ENCODE results near the gene DHRSX.
"Not testable (repeated sequence)": the region's sequence is repeated elsewhere in the genome, so short reads cannot be mapped to it uniquely, and the experiment has no call there.

DHRSX gene

DNA sequence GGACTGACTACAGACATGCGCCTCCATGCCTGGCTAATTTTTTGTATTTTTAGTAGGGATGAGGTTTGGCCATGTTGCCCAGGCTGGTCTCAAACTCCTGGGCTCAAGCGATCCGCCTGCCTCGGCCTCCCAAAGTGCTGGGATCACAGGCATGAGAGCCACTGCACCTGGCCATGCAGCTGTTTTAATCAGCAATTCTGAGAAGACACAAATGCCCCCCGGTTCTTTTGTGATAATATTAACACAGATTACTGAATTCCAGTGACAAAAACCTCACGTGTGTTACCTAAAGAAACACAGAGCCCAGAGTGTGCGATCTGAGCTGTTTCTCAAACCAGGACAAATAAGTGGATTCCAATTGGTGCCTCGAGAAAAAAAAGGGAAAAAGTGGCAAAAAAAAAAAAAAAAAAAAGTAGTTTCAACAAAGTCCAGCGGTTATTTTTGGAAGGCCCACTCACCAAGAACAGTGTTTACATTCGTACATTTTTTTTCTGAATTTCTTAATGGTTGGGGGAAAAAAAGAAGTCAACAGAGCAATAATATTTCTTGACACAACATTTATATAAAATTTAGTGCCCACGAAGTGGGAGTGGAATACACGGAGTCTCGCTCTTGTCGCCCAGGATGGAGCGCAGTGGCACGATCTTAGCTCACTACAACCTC, 17.2 kb downstream of the DHRSX start:
- no peak for DNase-seq (ENCODE audit: extremely low spot score)
- ChIA-PET POLR2A (no interaction called here), CTCF (no interaction called here)
- no peak for TF ChIP-seq CTCF (IDR thresholded peaks at IDR 0.05; ENCODE audit: control extremely low read depth, extremely low read depth, low read depth, missing control alignments)

DNA sequence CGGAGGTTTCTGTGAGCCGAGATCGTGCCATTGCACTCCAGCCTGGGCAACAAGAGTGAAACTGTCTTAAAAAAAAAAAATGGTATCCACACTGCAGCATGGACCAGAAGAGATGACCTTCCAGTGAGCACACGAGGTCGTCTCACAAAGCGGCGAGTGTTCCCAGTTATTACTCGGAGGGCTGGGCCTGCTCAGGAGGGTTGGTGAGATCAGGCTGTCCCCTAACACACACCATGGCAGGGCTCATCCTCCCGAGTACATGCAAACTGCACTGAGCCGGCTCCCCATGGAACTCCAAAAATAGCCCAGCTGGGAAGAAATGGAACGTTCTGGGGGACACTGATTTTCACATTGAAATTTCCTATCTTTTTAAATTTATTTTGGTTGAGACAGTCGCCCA, 19.2 kb downstream of the DHRSX start:
- POLR2A ChIA-PET; DNase-seq (ENCODE audit: extremely low spot score); CTCF ChIA-PET: not testable (repeated sequence)

GRCh38 chrX:2479982-2480381, 20.8 kb downstream of the DHRSX start:
- CTCF ChIA-PET; POLR2A ChIA-PET; DNase-seq (ENCODE audit: extremely low spot score): not testable (repeated sequence)

DNA sequence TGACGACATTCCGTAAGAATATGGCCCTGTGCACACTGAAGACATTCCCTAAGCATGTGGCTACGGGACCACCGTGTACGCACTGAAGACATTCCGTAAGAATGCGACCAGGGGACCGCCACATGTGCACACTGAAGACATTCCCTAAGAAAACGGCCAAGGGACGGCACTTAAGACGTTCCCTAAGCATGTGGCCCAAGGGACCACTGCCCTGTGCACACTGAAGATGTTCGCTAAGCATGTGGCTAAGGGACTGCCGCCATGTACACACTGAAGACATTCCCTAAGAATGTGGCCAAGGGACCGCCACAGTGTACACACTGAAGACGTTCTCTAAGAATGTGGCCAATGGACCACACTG, 21.4 kb downstream of the DHRSX start:
- CTCF ChIA-PET = no interaction called here
- TF ChIP-seq CTCF (IDR thresholded peaks at IDR 0.05; ENCODE audit: control extremely low read depth, extremely low read depth, low read depth, missing control alignments) = no peak
- POLR2A ChIA-PET = no interaction called here
- no peak for DNase-seq (ENCODE audit: extremely low spot score)

- ChIA-PET CTCF (no interaction called here), POLR2A (no interaction called here)
- no peak for TF ChIP-seq CTCF (IDR thresholded peaks at IDR 0.05; ENCODE audit: control extremely low read depth, extremely low read depth, low read depth, missing control alignments)
- DNase-seq (ENCODE audit: extremely low spot score) = no peak
These were observed 22.0 kb downstream of the DHRSX start for GRCh38 chrX:2478546-2479419.

- DNase-seq (ENCODE audit: extremely low spot score); POLR2A ChIA-PET; CTCF ChIA-PET: not testable (repeated sequence)
These were observed 23.5 kb downstream of the DHRSX start for GRCh38 chrX:2477313-2477712.

DNA sequence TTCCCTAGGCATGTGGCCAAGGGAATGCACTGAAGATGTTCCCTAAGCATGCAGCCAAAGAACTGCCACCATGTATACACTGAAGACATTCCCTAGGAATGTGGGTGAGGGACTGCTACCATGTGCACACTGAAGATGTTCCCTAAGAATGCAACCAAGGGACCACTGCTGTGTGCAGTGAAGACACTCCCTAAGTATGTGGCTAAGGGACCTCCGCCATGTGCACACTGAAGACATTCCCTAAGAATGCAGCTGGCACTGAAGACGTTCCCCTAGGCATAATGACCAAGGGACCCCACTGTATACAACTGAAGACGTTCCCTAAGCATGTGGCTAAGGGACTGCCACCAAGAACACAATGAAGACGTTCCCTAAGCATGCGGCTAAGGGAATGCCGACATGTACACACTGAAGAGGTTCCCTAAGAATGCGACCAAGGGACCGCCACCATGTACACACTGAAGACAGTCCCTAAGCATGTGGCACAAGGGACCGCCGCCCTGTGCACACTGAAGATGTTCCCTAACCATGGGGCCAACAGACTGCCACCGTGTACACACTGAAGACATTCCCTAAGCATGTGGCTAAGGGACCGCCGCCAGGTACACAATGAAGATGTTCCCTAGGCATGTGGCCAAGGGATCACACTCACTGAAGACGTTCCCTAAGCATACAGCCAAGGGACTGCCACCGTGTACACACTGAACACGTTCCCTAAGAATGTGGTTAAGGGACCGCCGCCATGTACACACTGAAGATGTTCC, 25.6 kb downstream of the DHRSX start:
- no peak for TF ChIP-seq CTCF (IDR thresholded peaks at IDR 0.05; ENCODE audit: control extremely low read depth, extremely low read depth, low read depth, missing control alignments)
- DNase-seq (ENCODE audit: extremely low spot score) = no peak
- POLR2A ChIA-PET = no interaction called here
- CTCF ChIA-PET = no interaction called here

- CTCF ChIA-PET = no interaction called here
- DNase-seq (ENCODE audit: extremely low spot score) = no peak
- POLR2A ChIA-PET = no interaction called here
- TF ChIP-seq CTCF (IDR thresholded peaks at IDR 0.05; ENCODE audit: control extremely low read depth, extremely low read depth, low read depth, missing control alignments) = no peak
These were observed 26.4 kb downstream of the DHRSX start for GRCh38 chrX:2474280-2474962.

DNA sequence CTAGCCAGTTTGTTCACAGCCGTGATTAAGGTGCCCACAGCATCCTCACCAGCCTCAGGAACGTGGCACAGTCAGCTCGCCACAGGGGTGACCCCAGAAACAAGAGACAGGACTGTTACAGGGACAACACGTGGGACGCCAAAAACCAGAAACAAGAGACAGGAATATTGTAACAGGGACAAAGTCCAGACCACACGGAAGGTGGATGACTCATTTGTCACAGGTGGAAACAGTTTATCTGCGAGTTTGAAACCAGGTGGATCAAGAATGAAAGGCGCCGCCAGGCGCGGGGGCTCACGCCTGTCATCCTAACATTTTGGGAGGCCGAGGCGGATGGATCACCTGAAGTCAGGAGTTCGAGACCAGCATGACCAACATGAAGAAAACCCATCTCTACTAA, 27.7 kb downstream of the DHRSX start:
- CTCF ChIA-PET; DNase-seq (ENCODE audit: extremely low spot score); POLR2A ChIA-PET: not testable (repeated sequence)

All from GM10248 (cell line).